GM19372 (cell line): ENCODE results near the gene UBTF.

Source experiments
- ATAC-seq: cut with Tn5 transposase; IDR thresholded peaks from one replicate; pipeline ENCODE4 v1.9.1; 2021; ENCODE audit warnings: mild to moderate bottlenecking, low read depth, moderate library complexity; ENCODE audit not compliant: unreplicated experiment

UBTF gene

GRCh38 chr17:44176671-44177501 is 42.6 kb downstream of the UBTF start:
- ATAC-seq, result no peak

- no peak for ATAC-seq
These were observed 43.2 kb downstream of the UBTF start for GRCh38 chr17:44176257-44176656.

DNA sequence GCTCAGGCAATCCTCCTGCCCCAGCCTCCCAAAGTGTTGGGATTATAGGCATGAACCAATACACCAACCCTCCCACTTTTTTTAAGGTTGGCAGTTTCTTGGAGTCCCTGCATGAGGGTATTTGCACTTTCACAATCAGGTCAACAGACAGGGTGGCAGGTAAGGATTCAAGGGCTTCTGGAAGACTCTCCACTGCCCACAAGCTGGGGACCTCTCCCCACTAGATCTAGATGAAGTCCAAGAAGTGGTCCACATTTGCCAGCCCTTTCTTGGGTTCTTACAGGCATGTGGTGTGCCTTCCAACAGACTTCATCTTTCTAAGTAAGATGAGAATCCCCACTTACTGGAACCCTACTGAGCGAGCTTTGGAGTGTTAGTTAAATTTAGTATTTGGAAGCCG is 45.0 kb downstream of the UBTF start:
- ATAC-seq, result no peak

DNA sequence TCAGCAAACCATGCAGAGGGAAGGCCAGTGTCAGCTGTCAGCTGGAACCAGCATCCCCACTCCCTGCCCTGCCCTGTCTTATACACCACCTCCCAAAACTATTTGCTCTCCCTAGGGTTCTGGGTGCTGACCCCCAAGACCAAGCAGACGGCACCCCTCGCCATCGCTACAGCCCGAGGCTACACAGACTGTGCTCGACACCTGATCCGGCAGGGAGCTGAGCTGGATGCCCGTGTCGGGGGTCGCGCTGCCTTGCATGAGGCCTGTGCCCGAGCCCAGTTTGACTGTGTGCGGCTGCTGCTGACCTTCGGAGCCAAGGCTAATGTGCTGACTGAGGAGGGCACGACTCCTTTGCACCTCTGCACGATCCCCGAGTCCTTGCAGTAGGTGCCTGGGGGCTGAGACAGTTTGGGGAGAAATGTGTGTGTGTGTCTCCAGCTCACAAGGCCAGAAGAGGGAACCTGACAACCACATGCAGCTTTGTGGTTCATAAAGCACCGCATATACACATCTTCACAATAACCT is 47.5 kb downstream of the UBTF start:
- ATAC-seq, result no peak

GRCh38 chr17:44170499-44171201 is 48.8 kb downstream of the UBTF start, which contains the start of gene ASB16:
ASB16 (plus strand) TSS chr17:44170704; CDS start chr17:44170790, 86 bp downstream.
- ATAC-seq, result no peak

DNA sequence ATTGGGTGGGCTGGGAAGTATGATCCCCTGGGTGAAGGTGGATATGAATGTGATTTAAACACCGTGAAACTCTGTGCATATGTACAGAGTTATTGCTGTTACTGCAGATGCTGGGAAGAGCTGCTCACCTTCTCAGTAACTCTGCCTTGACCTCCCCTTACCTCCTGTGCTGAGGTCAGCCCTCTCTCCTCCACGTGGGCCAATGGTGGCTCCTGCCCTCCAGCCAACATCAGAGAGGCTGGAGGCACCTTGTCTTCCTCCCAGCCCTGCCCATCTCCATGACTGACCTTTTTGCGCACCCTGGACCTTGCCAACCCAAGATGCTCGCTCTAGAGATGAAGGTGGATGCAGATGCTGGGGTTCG is 49.4 kb downstream of the UBTF start:
- ATAC-seq, result no peak

DNA sequence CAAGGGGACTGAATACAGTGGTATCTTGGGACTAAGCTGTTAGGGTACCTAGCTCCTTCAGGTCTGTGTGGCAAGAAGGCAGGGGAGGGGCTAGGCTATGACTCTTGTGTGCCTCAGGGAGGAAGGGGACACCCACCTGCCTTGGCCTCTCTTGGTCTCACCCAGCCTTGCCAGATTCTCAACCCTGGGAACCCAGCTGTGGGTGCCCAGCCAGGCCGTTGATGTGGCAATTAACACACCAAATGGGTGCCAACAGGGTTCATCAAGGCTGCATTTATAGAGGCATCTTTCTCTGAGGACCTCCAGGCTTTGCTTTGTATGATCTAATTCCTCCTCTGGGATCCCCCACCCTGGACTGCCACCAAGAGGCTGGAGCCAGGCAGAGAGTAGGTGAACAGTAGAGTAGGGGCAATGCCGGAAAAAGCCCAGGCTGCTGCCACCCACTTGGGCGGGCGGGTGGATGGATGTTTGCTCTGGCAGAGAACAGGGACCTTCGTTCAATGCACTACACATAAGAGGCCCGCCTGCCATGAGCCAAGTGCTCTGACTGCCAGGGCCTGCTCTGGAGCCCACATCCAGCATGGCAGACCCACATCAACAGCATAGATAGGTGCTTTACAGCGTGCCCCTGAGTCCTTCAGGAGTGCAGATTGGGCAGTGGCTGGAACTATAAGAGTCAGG is 52.2 kb downstream of the UBTF start:
- no peak for ATAC-seq

DNA sequence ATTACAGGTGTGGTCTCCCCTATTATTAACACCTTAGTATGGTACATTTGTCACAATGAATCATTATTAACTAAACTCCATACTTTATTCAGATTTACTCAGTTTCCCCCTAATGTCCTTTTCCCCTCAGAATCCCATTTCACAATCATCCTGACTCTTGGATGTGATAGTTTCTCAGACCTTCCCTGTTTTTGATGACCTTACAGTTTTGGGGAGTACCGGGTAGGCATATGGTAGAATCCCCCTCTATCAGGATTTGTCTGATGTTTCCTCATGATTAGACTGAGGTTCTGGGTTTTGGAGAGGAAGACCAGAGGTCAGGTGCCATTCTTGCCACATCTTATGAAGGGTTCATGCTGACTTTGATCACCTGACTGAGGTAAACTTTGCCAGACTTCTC is 55.0 kb downstream of the UBTF start:
- no peak for ATAC-seq

- ATAC-seq, result no peak
These were observed 59.8 kb downstream of the UBTF start for GRCh38 chr17:44159519-44160210.

GRCh38 chr17:44155488-44155887 is 64.0 kb downstream of the UBTF start:
- no peak for ATAC-seq
